Measurements from ENCODE around the gene PRMT2. TPM values are rescaled to one million over a fixed set of nuclear protein-coding genes. Genes with fewer than 3 reads are reported as not detected.

Gene PRMT2
- total RNA-seq, 1 experiment from 2014 or later: 86.4 TPM

GRCh38 chr21:46634966-46635323 lies 529 bp upstream of the PRMT2 start:
- Histone ChIP-seq H3K27me3 (replicated peaks; ENCODE audit: insufficient read depth, low read depth, low read length, poor library complexity) (no peaks in the 10 kb centered on the region), H3K4me3 (ENCODE audit: low read depth, low read length, poor library complexity, severe bottlenecking) (peak overlapping the region; percentile 94), H3K27ac (ENCODE audit: low read depth, low read length, poor library complexity, severe bottlenecking) (peak overlapping the region; percentile 93), H3K36me3 (ENCODE audit: insufficient read depth, low read length, poor library complexity, severe bottlenecking) (no peaks in the 10 kb centered on the region), H3K9me3 (ENCODE audit: low read depth, low read length, poor library complexity, severe bottlenecking) (no peaks in the 10 kb centered on the region), H3K4me1 (ENCODE audit: insufficient read depth, low read length, poor library complexity, severe bottlenecking) (peaks cover 19% of the 10 kb centered on the region)
- CTCF ChIA-PET: interaction anchor here (0.6 kb wide), 1 partner anchor 54 kb away, joined by 3 read pairs; no protein-coding TSS in a partner anchor
- TF ChIP-seq CTCF (conservative IDR thresholded peaks at IDR 0.05; ENCODE audit: low read depth, low read length) (peak; percentile 39; the same call in 1 of the 2 replicates), EZH2 (IDR thresholded peaks at IDR 0.05; ENCODE audit: borderline replicate concordance, low read depth, low read length, poor library complexity, severe bottlenecking) (no peak)
- intact Hi-C loops (cut with micrococcal nuclease; ENCODE audit: unreplicated experiment): no loop called here
- POLR2A ChIA-PET (ENCODE audit: low non-redundant PET): interaction anchor here (0.7 kb wide), 1 partner anchor 29 kb away, joined by 11 read pairs; no protein-coding TSS in a partner anchor
- DNase-seq (ENCODE audit: low spot score): peak; percentile 92
- no TSS peak for BruUV-seq (replicated peaks)

GRCh38 chr21:46636181-46636512 lies 673 bp downstream of the PRMT2 start:
- no TSS peak for BruUV-seq (replicated peaks)
- H3K27me3 ChIP-seq (replicated peaks; ENCODE audit: insufficient read depth, low read depth, low read length, poor library complexity): no peaks in the 10 kb centered on the region
- intact Hi-C loops (cut with micrococcal nuclease; ENCODE audit: unreplicated experiment): no loop called here
- peak overlapping the region; percentile 93 for H3K27ac ChIP-seq (ENCODE audit: low read depth, low read length, poor library complexity, severe bottlenecking)
- H3K36me3 ChIP-seq (ENCODE audit: insufficient read depth, low read length, poor library complexity, severe bottlenecking): peaks cover 5% of the 10 kb centered on the region
- H3K9me3 ChIP-seq (ENCODE audit: low read depth, low read length, poor library complexity, severe bottlenecking): no peaks in the 10 kb centered on the region
- no peak for DNase-seq (ENCODE audit: low spot score)
- ChIA-PET POLR2A (ENCODE audit: low non-redundant PET) (interaction anchor here (0.6 kb wide), 1 partner anchor 11 kb away, joined by 3 read pairs; no protein-coding TSS in a partner anchor), CTCF (no interaction called here)
- TF ChIP-seq CTCF (conservative IDR thresholded peaks at IDR 0.05; ENCODE audit: low read depth, low read length): no peak
- no peak for TF ChIP-seq EZH2 (IDR thresholded peaks at IDR 0.05; ENCODE audit: borderline replicate concordance, low read depth, low read length, poor library complexity, severe bottlenecking)
- H3K4me1 ChIP-seq (ENCODE audit: insufficient read depth, low read length, poor library complexity, severe bottlenecking): peaks cover 19% of the 10 kb centered on the region
- peak overlapping the region; percentile 94 for H3K4me3 ChIP-seq (ENCODE audit: low read depth, low read length, poor library complexity, severe bottlenecking)

- peak overlapping the region; percentile 94 for H3K4me3 ChIP-seq (ENCODE audit: low read depth, low read length, poor library complexity, severe bottlenecking)
- ChIA-PET CTCF (no interaction called here), POLR2A (ENCODE audit: low non-redundant PET) (interaction anchor here (0.6 kb wide), 1 partner anchor 11 kb away, joined by 3 read pairs; no protein-coding TSS in a partner anchor)
Measured at GRCh38 chr21:46636550-46637285, 1.2 kb downstream of the PRMT2 start.

More at GRCh38 chr21:46636550-46637285, 1.2 kb downstream of the PRMT2 start:
- Histone ChIP-seq H3K27me3 (replicated peaks; ENCODE audit: insufficient read depth, low read depth, low read length, poor library complexity) (no peaks in the 10 kb centered on the region), H3K36me3 (ENCODE audit: insufficient read depth, low read length, poor library complexity, severe bottlenecking) (peaks cover 11% of the 10 kb centered on the region), H3K27ac (ENCODE audit: low read depth, low read length, poor library complexity, severe bottlenecking) (no peak overlapping the region), H3K4me1 (ENCODE audit: insufficient read depth, low read length, poor library complexity, severe bottlenecking) (peaks cover 19% of the 10 kb centered on the region), H3K9me3 (ENCODE audit: low read depth, low read length, poor library complexity, severe bottlenecking) (no peaks in the 10 kb centered on the region)
- DNase-seq (ENCODE audit: low spot score): no peak
- TF ChIP-seq EZH2 (IDR thresholded peaks at IDR 0.05; ENCODE audit: borderline replicate concordance, low read depth, low read length, poor library complexity, severe bottlenecking): no peak
- TF ChIP-seq CTCF (conservative IDR thresholded peaks at IDR 0.05; ENCODE audit: low read depth, low read length): no peak
- TSS peak; percentile 38 for BruUV-seq (replicated peaks)
- intact Hi-C loops (cut with micrococcal nuclease; ENCODE audit: unreplicated experiment): no loop called here
